ENCODE results near the gene BBS9.

BBS9 gene

GRCh38 chr7:33388332-33388731 lies 259.0 kb downstream of the BBS9 start:
- DNase-seq = no peak

- DNase-seq = no peak
Measured at GRCh38 chr7:33392148-33392547, 262.8 kb downstream of the BBS9 start.

- no peak for DNase-seq
Measured at GRCh38 chr7:33393770-33394169, 264.4 kb downstream of the BBS9 start.

- no peak for DNase-seq
Measured at GRCh38 chr7:33395340-33395739, 266.0 kb downstream of the BBS9 start.

GRCh38 chr7:33399528-33400213 lies 270.3 kb downstream of the BBS9 start:
- no peak for DNase-seq

- DNase-seq = no peak
Measured at GRCh38 chr7:33400214-33400538, 270.8 kb downstream of the BBS9 start.

- DNase-seq = no peak
Measured at GRCh38 chr7:33410266-33410665, 280.9 kb downstream of the BBS9 start.

- no peak for DNase-seq
Measured at GRCh38 chr7:33411020-33411419, 281.7 kb downstream of the BBS9 start.

GRCh38 chr7:33412331-33412730 lies 283.0 kb downstream of the BBS9 start:
- no peak for DNase-seq

GRCh38 chr7:33418251-33418701 lies 288.9 kb downstream of the BBS9 start:
- no peak for DNase-seq

GRCh38 chr7:33420311-33420940 lies 291.1 kb downstream of the BBS9 start:
- DNase-seq = no peak

- DNase-seq = no peak
Measured at GRCh38 chr7:33421429-33421828, 292.1 kb downstream of the BBS9 start.

GRCh38 chr7:33422141-33422540 lies 292.8 kb downstream of the BBS9 start:
- no peak for DNase-seq

GRCh38 chr7:33422825-33423645 lies 293.7 kb downstream of the BBS9 start:
- no peak for DNase-seq

- no peak for DNase-seq
Measured at GRCh38 chr7:33423646-33424020, 294.3 kb downstream of the BBS9 start.

GRCh38 chr7:33425395-33425794 lies 296.0 kb downstream of the BBS9 start:
- no peak for DNase-seq

- no peak for DNase-seq
Measured at GRCh38 chr7:33425929-33426678, 296.7 kb downstream of the BBS9 start.

GRCh38 chr7:33428415-33428814 lies 299.1 kb downstream of the BBS9 start:
- DNase-seq = no peak

- no peak for DNase-seq
Measured at GRCh38 chr7:33431543-33431942, 302.2 kb downstream of the BBS9 start.

- DNase-seq = no peak
Measured at GRCh38 chr7:33432821-33433220, 303.5 kb downstream of the BBS9 start.

- DNase-seq = no peak
Measured at GRCh38 chr7:33433357-33433756, 304.0 kb downstream of the BBS9 start.

GRCh38 chr7:33444511-33444910 lies 315.1 kb downstream of the BBS9 start:
- DNase-seq = no peak

GRCh38 chr7:33446551-33446950 lies 317.2 kb downstream of the BBS9 start:
- DNase-seq = no peak
